ENCODE measurements around the gene GARNL3.

GARNL3 gene

GRCh38 chr9:127341152-127341551 lies 76.6 kb downstream of the GARNL3 start:
- intact Hi-C loops (cut with DNase I): no loop called here
- no peak for DNase-seq

GRCh38 chr9:127344368-127345000 lies 79.9 kb downstream of the GARNL3 start:
- intact Hi-C loops (cut with DNase I): no loop called here

GRCh38 chr9:127345566-127345965 lies 81.0 kb downstream of the GARNL3 start:
- intact Hi-C loops (cut with DNase I): no loop called here
- DNase-seq: no peak

More at GRCh38 chr9:127344368-127345000, 79.9 kb downstream of the GARNL3 start:
- no peak for DNase-seq

GRCh38 chr9:127346584-127346983 lies 82.0 kb downstream of the GARNL3 start:
- DNase-seq: no peak
- intact Hi-C loops (cut with DNase I): no loop called here

- no peak for DNase-seq
- intact Hi-C loops (cut with DNase I): no loop called here
These were observed 83.5 kb downstream of the GARNL3 start for GRCh38 chr9:127347831-127348776.

- no peak for DNase-seq
- intact Hi-C loops (cut with DNase I): no loop called here
These were observed 85.0 kb downstream of the GARNL3 start for GRCh38 chr9:127349483-127350113.

GRCh38 chr9:127351182-127352166 lies 86.9 kb downstream of the GARNL3 start:
- no peak for DNase-seq
- intact Hi-C loops (cut with DNase I): loop anchor here (1.0 kb wide), 1 partner anchor 19 kb away; no protein-coding TSS in a partner anchor

GRCh38 chr9:127353882-127354281 lies 89.3 kb downstream of the GARNL3 start:
- no peak for DNase-seq
- intact Hi-C loops (cut with DNase I): no loop called here

- no peak for DNase-seq
- intact Hi-C loops (cut with DNase I): no loop called here
These were observed 92.3 kb downstream of the GARNL3 start for GRCh38 chr9:127356906-127357305.

GRCh38 chr9:127358023-127358535 lies 93.5 kb downstream of the GARNL3 start:
- intact Hi-C loops (cut with DNase I): no loop called here
- no peak for DNase-seq

GRCh38 chr9:127358770-127359169 lies 94.2 kb downstream of the GARNL3 start:
- intact Hi-C loops (cut with DNase I): no loop called here
- DNase-seq: no peak

GRCh38 chr9:127360250-127360649 lies 95.7 kb downstream of the GARNL3 start:
- peak in 3 of 10 donors; percentile 46 to 78 (median 78) for DNase-seq
- intact Hi-C loops (cut with DNase I): no loop called here

- peak in 1 of 10 donors; percentile 86 for DNase-seq
- intact Hi-C loops (cut with DNase I): no loop called here
These were observed 96.3 kb downstream of the GARNL3 start for GRCh38 chr9:127360829-127361228.

- intact Hi-C loops (cut with DNase I): no loop called here
- DNase-seq: no peak
These were observed 97.0 kb downstream of the GARNL3 start for GRCh38 chr9:127361561-127361960.

GRCh38 chr9:127362829-127363228 lies 98.3 kb downstream of the GARNL3 start:
- no peak for DNase-seq
- intact Hi-C loops (cut with DNase I): no loop called here

GRCh38 chr9:127365461-127365860 lies 100.9 kb downstream of the GARNL3 start:
- DNase-seq: peak in 1 of 10 donors; percentile 39
- intact Hi-C loops (cut with DNase I): no loop called here

- peak in 4 of 10 donors; percentile 46 to 91 (median 66) for DNase-seq
These were observed 102.0 kb downstream of the GARNL3 start for GRCh38 chr9:127366594-127366993.

GRCh38 chr9:127368852-127369402 lies 104.4 kb downstream of the GARNL3 start:
- DNase-seq: no peak
- intact Hi-C loops (cut with DNase I): no loop called here

More at GRCh38 chr9:127366594-127366993, 102.0 kb downstream of the GARNL3 start:
- intact Hi-C loops (cut with DNase I): no loop called here

GRCh38 chr9:127369428-127369827 lies 104.9 kb downstream of the GARNL3 start:
- intact Hi-C loops (cut with DNase I): no loop called here

More at GRCh38 chr9:127369428-127369827, 104.9 kb downstream of the GARNL3 start:
- no peak for DNase-seq

Measured in posterior cingulate gyrus (tissue), 11 donors.